KMS-11 (cell line): ENCODE results near the gene DNAI4.

Experiments
- H2AFZ ChIP-seq: fragments of 200-600 bp; sonication (generic); 2 replicates; pipeline ENCODE4 v1.6.1; 2016; ENCODE audit warnings: antibody characterized with exemption, mixed run types, low read depth
- H3K27ac ChIP-seq: fragments of 200-600 bp; sonication (generic); 2 replicates; pipeline ENCODE4 v1.6.1; 2016; ENCODE audit warnings: mild to moderate bottlenecking, mixed run types
- H3K27me3 ChIP-seq: fragments of 200-600 bp; sonication (generic); 2 replicates; pipeline ENCODE4 v1.6.1; 2017; ENCODE audit warnings: mild to moderate bottlenecking, low read depth, mixed run types, moderate library complexity; ENCODE audit not compliant: insufficient read depth
- H3K36me3 ChIP-seq: fragments of 200-600 bp; sonication (generic); 2 replicates; pipeline ENCODE4 v1.6.1; 2017; ENCODE audit warnings: mild to moderate bottlenecking, mixed run types; ENCODE audit not compliant: insufficient read depth
- H3K4me1 ChIP-seq: fragments of 200-600 bp; sonication (generic); 2 replicates; pipeline ENCODE4 v1.6.1; 2016; ENCODE audit warnings: mild to moderate bottlenecking, low read depth, mixed run types; ENCODE audit not compliant: poor library complexity, severe bottlenecking
- H3K4me2 ChIP-seq: fragments of 200-600 bp; sonication (generic); 2 replicates; pipeline ENCODE4 v1.7.0; 2016; ENCODE audit warnings: mild to moderate bottlenecking, mixed run types
- H3K4me3 ChIP-seq: fragments of 200-600 bp; sonication (generic); IDR thresholded peaks from 2 replicates; pipeline ENCODE4 v1.6.1; 2017; ENCODE audit warnings: low read depth, low read length, mixed read lengths; ENCODE audit not compliant: insufficient read depth
- H3K79me2 ChIP-seq: fragments of 200-600 bp; sonication (generic); 2 replicates; pipeline ENCODE4 v1.6.1; 2016; ENCODE audit warnings: low read depth, mixed run types; ENCODE audit not compliant: insufficient read depth
- H3K9ac ChIP-seq: fragments of 200-600 bp; sonication (generic); 2 replicates; pipeline ENCODE4 v1.6.1; 2016; ENCODE audit warnings: mild to moderate bottlenecking, mixed run types
- H4K20me1 ChIP-seq: fragments of 200-600 bp; sonication (generic); 2 replicates; pipeline ENCODE4 v1.6.1; 2016; ENCODE audit warnings: mild to moderate bottlenecking, mixed run types; ENCODE audit not compliant: insufficient read depth
- TF ChIP-seq, protein P1 (sequence below): fragments of 200-600 bp; sonication (generic); conservative IDR thresholded peaks from 2 replicates; pipeline ENCODE4 v1.6.1; 2017; ENCODE audit warnings: low read depth, mild to moderate bottlenecking, antibody characterized with exemption, low read length, moderate library complexity, mixed read lengths

DNAI4 gene

DNA sequence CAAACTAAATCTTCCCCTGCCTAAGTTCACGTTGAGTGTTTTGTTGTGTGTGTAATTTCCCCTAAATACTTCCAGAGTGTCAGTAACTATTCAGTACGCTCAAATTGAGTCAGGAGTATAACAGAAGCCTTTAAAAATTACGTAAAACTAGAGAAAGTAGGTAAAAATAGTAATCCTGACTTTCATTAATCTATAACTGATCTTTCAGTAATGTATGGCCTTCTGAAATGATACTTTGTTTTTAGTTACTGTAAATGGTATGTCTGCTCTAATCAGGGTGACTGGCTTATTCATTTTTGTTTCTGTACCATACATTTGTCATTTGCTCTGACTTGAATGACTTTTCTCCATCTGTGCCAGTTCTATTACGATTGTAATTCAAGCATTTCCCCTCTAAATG, 29.6 kb upstream of the DNAI4 start:
- Histone ChIP-seq H3K79me2 (peaks cover 60% of the 10 kb centered on the region; the same call in 1 of the 2 replicates), H3K9ac (no peak overlapping the region), H4K20me1 (0 out of 2 replicates have a peak, but pooled peaks cover 3% of the 10 kb centered on the region), H3K27ac (no peak overlapping the region; the same call in 1 of the 2 replicates), H3K4me3 (no peak overlapping the region), H3K4me2 (no peak overlapping the region), H3K4me1 (no peaks in the 10 kb centered on the region), H3K27me3 (no peaks in the 10 kb centered on the region), H2AFZ (no peak overlapping the region), H3K36me3 (peaks cover 4% of the 10 kb centered on the region; the same call in 1 of the 2 replicates)
- TF ChIP-seq, protein P1, sequence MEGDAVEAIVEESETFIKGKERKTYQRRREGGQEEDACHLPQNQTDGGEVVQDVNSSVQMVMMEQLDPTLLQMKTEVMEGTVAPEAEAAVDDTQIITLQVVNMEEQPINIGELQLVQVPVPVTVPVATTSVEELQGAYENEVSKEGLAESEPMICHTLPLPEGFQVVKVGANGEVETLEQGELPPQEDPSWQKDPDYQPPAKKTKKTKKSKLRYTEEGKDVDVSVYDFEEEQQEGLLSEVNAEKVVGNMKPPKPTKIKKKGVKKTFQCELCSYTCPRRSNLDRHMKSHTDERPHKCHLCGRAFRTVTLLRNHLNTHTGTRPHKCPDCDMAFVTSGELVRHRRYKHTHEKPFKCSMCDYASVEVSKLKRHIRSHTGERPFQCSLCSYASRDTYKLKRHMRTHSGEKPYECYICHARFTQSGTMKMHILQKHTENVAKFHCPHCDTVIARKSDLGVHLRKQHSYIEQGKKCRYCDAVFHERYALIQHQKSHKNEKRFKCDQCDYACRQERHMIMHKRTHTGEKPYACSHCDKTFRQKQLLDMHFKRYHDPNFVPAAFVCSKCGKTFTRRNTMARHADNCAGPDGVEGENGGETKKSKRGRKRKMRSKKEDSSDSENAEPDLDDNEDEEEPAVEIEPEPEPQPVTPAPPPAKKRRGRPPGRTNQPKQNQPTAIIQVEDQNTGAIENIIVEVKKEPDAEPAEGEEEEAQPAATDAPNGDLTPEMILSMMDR = no peak

DNA sequence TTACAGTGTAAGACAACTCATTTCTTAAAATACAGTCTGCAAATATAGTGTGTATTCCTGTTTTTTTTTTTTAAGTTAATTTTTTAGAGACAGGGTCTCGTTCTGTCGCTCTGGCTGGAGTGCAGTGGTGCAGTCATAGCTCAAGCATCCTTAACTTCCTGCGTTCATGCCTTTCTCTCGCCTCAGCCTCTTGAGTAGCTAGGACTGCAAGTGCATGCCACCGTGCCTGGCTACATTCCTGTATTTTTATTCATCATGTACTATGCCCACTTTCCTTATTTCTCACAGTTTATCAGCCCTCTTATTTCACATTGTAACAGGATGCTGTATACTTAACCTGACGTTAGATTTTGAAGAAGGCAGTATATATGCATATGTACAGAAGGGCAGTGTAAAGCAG, 26.9 kb upstream of the DNAI4 start:
- no peak overlapping the region for H3K9ac ChIP-seq
- H3K36me3 ChIP-seq = peaks cover 10% of the 10 kb centered on the region; the same call in 1 of the 2 replicates
- no peak overlapping the region for H3K4me3 ChIP-seq
- H4K20me1 ChIP-seq = no peaks in the 10 kb centered on the region
- H3K27ac ChIP-seq = no peak overlapping the region
- H3K79me2 ChIP-seq = peaks cover 75% of the 10 kb centered on the region
- no peak overlapping the region for H2AFZ ChIP-seq
- peaks cover 5% of the 10 kb centered on the region for H3K4me1 ChIP-seq
- H3K27me3 ChIP-seq = no peaks in the 10 kb centered on the region
- TF ChIP-seq, protein P1 = no peak
- H3K4me2 ChIP-seq = no peak overlapping the region

DNA sequence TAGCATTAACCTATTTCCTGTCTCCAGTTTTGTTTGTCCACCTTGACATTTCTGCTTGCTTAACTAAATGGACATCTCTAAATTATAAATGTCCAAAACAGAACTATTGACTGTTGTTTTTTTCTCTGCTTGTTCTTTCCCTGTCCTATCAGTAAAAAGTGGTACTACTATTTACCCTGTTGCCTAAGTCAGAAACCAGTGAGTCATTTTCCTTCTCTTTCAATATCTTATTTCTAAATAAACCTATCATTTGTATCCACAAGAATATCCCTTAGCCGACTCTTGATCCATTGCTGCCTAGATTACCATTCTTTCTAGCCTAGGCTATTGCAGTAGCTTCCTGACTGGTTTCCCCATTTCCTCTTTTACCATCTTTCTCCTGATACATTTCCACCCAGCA, 22.6 kb upstream of the DNAI4 start:
- Histone ChIP-seq H3K27ac (no peak overlapping the region), H4K20me1 (0 out of 2 replicates have a peak, but pooled peaks cover 9% of the 10 kb centered on the region), H2AFZ (no peak overlapping the region), H3K27me3 (no peaks in the 10 kb centered on the region), H3K9ac (no peak overlapping the region), H3K4me1 (peaks cover 13% of the 10 kb centered on the region), H3K4me3 (no peak overlapping the region), H3K4me2 (no peak overlapping the region), H3K36me3 (peaks cover 10% of the 10 kb centered on the region; the same call in 1 of the 2 replicates), H3K79me2 (peaks cover 93% of the 10 kb centered on the region)
- TF ChIP-seq, protein P1 = no peak

DNA sequence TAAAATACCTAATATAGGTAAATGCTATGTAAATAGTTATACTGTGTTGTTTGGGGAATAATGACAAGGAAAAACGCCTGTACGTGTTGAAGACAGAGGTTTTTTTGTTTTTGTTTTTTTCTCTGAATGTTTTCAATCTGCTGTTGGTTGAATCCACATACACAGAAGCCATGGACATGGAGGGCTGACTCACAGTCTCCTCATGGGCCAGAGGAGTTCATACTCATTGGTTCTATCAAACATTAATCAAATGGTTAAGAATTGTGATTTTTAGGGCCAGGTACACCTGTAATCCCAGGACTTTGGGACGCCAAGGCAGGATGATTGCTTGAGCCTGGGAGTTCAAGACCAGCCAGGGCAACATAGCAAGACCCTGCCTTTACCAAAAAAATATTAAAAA, 20.7 kb upstream of the DNAI4 start:
- Histone ChIP-seq H3K4me2 (no peak overlapping the region), H3K36me3 (peaks cover 10% of the 10 kb centered on the region; the same call in 1 of the 2 replicates), H3K9ac (no peak overlapping the region), H3K4me3 (no peak overlapping the region), H4K20me1 (0 out of 2 replicates have a peak, but pooled peaks cover 9% of the 10 kb centered on the region), H3K4me1 (peaks cover 32% of the 10 kb centered on the region), H3K27me3 (no peaks in the 10 kb centered on the region), H2AFZ (no peak overlapping the region), H3K27ac (no peak overlapping the region), H3K79me2 (peaks cover 93% of the 10 kb centered on the region)
- TF ChIP-seq, protein P1 = no peak
